Gastroesophageal sphincter (tissue), 4 donors: ENCODE measurements around the gene PABPN1. TPM values are rescaled to one million over a fixed set of nuclear protein-coding genes. Genes with fewer than 3 reads are reported as not detected.
"Not testable (repeated sequence)": the region's sequence is repeated elsewhere in the genome, so short reads cannot be mapped to it uniquely, and the experiment has no call there.

Source experiments
- ATAC-seq: fragments of 150-250 bp; one replicate; pipeline ENCODE4 v1.9.1; 2016; ENCODE audit warnings: mild to moderate bottlenecking, moderate library complexity
- H3K27ac ChIP-seq, 4 donors: fragments of 200-600 bp; sonication (generic) in 3 of 4; 1 replicate in 3 of 4; 2 replicates in 1 of 4; pipeline ENCODE4 v1.5.1; 2016 to 2019
- H3K27me3 ChIP-seq: fragments of 200-600 bp; sonication (generic); one replicate; pipeline ENCODE4 v1.5.1; 2019
- H3K36me3 ChIP-seq, 2 donors: fragments of 200-600 bp; sonication (generic); one replicate each; pipeline ENCODE4 v1.5.1; 2019; ENCODE audit warnings: control low read depth in 1 of 2
- H3K4me1 ChIP-seq, 3 donors: fragments of 200-600 bp; sonication (generic); 1 replicate in 2 of 3; 2 replicates in 1 of 3; pipeline ENCODE4 v1.5.1; 2016 to 2019; ENCODE audit warnings: control low read depth in 2 of 3
- H3K4me3 ChIP-seq, 2 donors: fragments of 200-600 bp; sonication (generic); one replicate each; pipeline ENCODE4 v1.5.1; 2019; ENCODE audit warnings: mild to moderate bottlenecking in 1 of 2, moderate library complexity in 1 of 2
- H3K9me3 ChIP-seq, 3 donors: fragments of 200-600 bp; sonication (generic); one replicate each; pipeline ENCODE4 v1.5.1; 2017 to 2019; ENCODE audit warnings: control low read depth in 2 of 3
- CTCF ChIP-seq, 4 experiments: fragments of 200-600 bp in 2 of 4; fragments of 450-650 bp in 2 of 4; sonication (generic) in 1 of 4; IDR thresholded peaks; one replicate each; pipeline ENCODE4 v1.5.1; 2017 to 2019; ENCODE audit warnings: antibody characterized with exemption in 4 of 4, mild to moderate bottlenecking in 2 of 4, moderate library complexity in 2 of 4
- EP300 ChIP-seq: sonication (generic); formaldehyde crosslinking; IDR thresholded peaks from one replicate; pipeline ENCODE4 v1.6.1; 2017; ENCODE audit warnings: antibody characterized with exemption, mild to moderate bottlenecking
- POLR2A ChIP-seq, 2 donors: fragments of 450-650 bp; IDR thresholded peaks; one replicate each; pipeline ENCODE4 v1.6.1; 2017; ENCODE audit warnings: antibody characterized with exemption in 2 of 2, mild to moderate bottlenecking in 2 of 2, moderate library complexity in 1 of 2
- POLR2AphosphoS5 ChIP-seq: sonication (generic); formaldehyde crosslinking; IDR thresholded peaks from one replicate; pipeline ENCODE4 v1.6.1; 2017; ENCODE audit warnings: antibody characterized with exemption
- WGBS, 2 donors: methylation state at CpG; one replicate each; pipeline ENCODE4 v1.1.5; 2018; ENCODE audit warnings: low coverage in 1 of 2; 5-methylcytosine and 5-hydroxymethylcytosine counted together
- total RNA-seq, 4 donors: library from RNA; depleted of rRNA; stranded (reverse); fragments of >200 nt; gene quantifications; one replicate each; pipeline ENCODE4 v1.1.0, GENCODE V29; 2016

PABPN1 gene
- total RNA-seq, 4 donors from 2014 or later: 56.3 to 59.8 (median 57.5) TPM

GRCh38 chr14:23324455-23324846 is 3.2 kb downstream of the PABPN1 start:
- no peak for ATAC-seq
- TF ChIP-seq POLR2AphosphoS5 (no peak), EP300 (no peak), CTCF (IDR thresholded peaks at IDR 0.05) (no peak), POLR2A (IDR thresholded peaks at IDR 0.05) (no peak)
- Histone ChIP-seq H3K4me1 (peaks cover 4 to 36% (median 11%) of the 10 kb centered on the region in 3 donors), H3K36me3 (peaks cover 4 to 36% of the 10 kb centered on the region in 2 donors), H3K9me3 (no peaks in the 10 kb centered on the region), H3K27ac (no peak overlapping the region), H3K4me3 (no peak overlapping the region), H3K27me3 (no peaks in the 10 kb centered on the region)
- WGBS, 2 donors: no CpG with 5 or more reads among the region's 2 CpGs

DNA sequence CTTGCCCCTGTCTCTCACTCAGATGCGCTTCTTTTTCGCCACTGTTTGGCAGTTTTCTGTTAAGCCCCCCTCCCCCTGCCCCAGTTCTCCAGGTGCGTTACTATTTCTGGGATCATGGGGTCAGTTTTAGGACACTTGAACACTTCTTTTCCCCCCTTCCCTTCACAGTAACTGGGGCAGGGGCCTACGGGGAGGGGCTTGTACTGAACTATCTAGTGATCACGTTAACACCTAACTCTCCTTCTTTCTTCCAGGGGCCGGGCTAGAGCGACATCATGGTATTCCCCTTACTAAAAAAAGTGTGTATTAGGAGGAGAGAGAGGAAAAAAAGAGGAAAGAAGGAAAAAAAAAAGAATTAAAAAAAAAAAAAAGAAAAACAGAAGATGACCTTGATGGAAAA is 3.7 kb downstream of the PABPN1 start:
- WGBS, 2 donors: 67% methylated on average over 5 of the region's 7 CpGs; no CpG with 5 or more reads in 1 of the 2 donors
- Histone ChIP-seq H3K9me3 (no peaks in the 10 kb centered on the region), H3K27me3 (no peaks in the 10 kb centered on the region)

GRCh38 chr14:23325746-23326145 is 4.5 kb downstream of the PABPN1 start:
- Histone ChIP-seq H3K4me1 (peaks cover 4 to 27% (median 11%) of the 10 kb centered on the region in 3 donors), H3K36me3 (peaks cover 4 to 36% of the 10 kb centered on the region in 2 donors)
- not testable (repeated sequence) for H3K4me3 ChIP-seq, ATAC-seq, H3K27ac ChIP-seq, H3K9me3 ChIP-seq, H3K27me3 ChIP-seq
- 87 to 88% methylated on average over 3 of the region's 5 CpGs for WGBS, 2 donors

More for the DNA sequence above, 3.7 kb downstream of the PABPN1 start:
- TF ChIP-seq POLR2AphosphoS5: no peak
- ATAC-seq: no peak
- Histone ChIP-seq H3K4me1 (peaks cover 4 to 35% (median 11%) of the 10 kb centered on the region in 3 donors), H3K4me3 (no peak overlapping the region), H3K36me3 (peaks cover 4 to 36% of the 10 kb centered on the region in 2 donors), H3K27ac (no peak overlapping the region)

GRCh38 chr14:23326491-23327332 is 5.5 kb downstream of the PABPN1 start:
- 60 to 71% methylated on average over 5 to 11 of the region's 13 CpGs for WGBS, 2 donors
- H3K4me1 ChIP-seq: peaks cover 4 to 27% (median 11%) of the 10 kb centered on the region in 3 donors
- H3K9me3 ChIP-seq: no peaks in the 10 kb centered on the region
- no peak for TF ChIP-seq POLR2A (IDR thresholded peaks at IDR 0.05)
- TF ChIP-seq POLR2AphosphoS5: no peak
- TF ChIP-seq EP300: no peak
- TF ChIP-seq CTCF (IDR thresholded peaks at IDR 0.05): no peak
- H3K27ac ChIP-seq: no peak overlapping the region
- no peak for ATAC-seq
- H3K4me3 ChIP-seq: no peak overlapping the region
- no peaks in the 10 kb centered on the region for H3K27me3 ChIP-seq
- H3K36me3 ChIP-seq: peaks cover 4 to 36% of the 10 kb centered on the region in 2 donors

DNA sequence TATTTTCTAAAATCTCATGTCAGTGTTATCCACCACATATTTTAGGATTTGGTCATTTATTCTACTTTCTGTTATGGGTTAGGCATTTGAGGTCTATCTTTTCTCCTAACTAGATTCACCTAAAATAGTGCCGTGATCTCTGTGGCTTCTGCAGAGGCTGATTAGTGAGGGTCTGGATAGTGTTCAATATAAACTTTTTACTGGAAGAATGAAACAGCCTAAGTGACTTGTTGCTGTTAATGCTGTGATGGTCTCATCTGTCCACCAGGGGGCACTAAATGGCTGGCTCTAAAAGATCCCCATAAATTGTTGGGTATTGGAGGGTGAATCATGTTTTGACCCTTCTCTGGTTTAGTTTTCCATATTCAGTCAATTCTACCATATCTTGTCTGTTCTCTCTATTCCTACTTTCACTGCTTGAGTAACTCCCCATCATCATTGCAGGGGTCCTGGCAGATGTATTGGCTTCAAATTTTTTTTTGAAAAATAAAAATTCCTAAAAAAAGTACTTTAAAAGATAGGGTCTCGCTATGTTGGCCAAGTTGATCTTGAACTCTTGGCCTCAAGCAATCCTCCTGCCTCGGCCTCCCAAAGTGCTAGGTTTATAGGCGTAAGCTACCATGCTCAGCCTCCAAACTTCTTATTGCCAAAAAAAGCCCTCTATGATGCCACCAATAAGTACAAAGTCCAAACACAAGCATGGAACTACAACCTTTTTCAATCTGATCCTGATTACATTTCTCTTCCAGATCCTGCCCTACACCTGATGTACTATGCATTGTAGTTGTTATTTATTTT is 6.9 kb downstream of the PABPN1 start:
- Histone ChIP-seq H3K36me3 (peaks cover 4 to 30% of the 10 kb centered on the region in 2 donors), H3K9me3 (no peaks in the 10 kb centered on the region), H3K4me1 (peaks cover 0 to 17% (median under 1%) of the 10 kb centered on the region in 3 donors), H3K27ac (no peak overlapping the region), H3K4me3 (no peak overlapping the region), H3K27me3 (no peaks in the 10 kb centered on the region)
- peak; percentile 43 for ATAC-seq
- 39 to 50% methylated on average over 4 of the region's 4 CpGs for WGBS, 2 donors
- TF ChIP-seq POLR2A (IDR thresholded peaks at IDR 0.05) (no peak), CTCF (IDR thresholded peaks at IDR 0.05) (peak; percentile 77 to 92 (median 86)), POLR2AphosphoS5 (no peak), EP300 (no peak)
